Esophagus squamous epithelium (tissue), 5 donors: ENCODE data around the gene CIT. TPM values are rescaled to one million over a fixed set of nuclear protein-coding genes. Genes with fewer than 3 reads are reported as not detected.

Experiments used
- DNase-seq: peaks from one replicate; lab custom pipeline; 2025; lab: John Stamatoyannopoulos, UW
- H3K27ac ChIP-seq, 4 donors: fragments of 200-600 bp; sonication (generic); one replicate each; pipeline ENCODE4 v1.5.1; 2016 to 2019; ENCODE audit warnings: mild to moderate bottlenecking in 1 of 4
- H3K27me3 ChIP-seq, 4 donors: fragments of 200-600 bp; sonication (generic); 1 replicate in 3 of 4; 2 replicates in 1 of 4; pipeline versions ENCODE4 v1.5.1 to v1.6.0; 2017 to 2021; ENCODE audit warnings: antibody characterized with exemption in 1 of 4
- H3K36me3 ChIP-seq, 3 donors: fragments of 200-600 bp; sonication (generic); one replicate each; pipeline ENCODE4 v1.5.1; 2016 to 2019
- H3K4me1 ChIP-seq, 3 donors: fragments of 200-600 bp; sonication (generic); one replicate each; pipeline ENCODE4 v1.5.1; 2017 to 2019
- H3K4me3 ChIP-seq, 4 donors: fragments of 200-600 bp; sonication (generic); 1 replicate in 3 of 4; 2 replicates in 1 of 4; pipeline ENCODE4 v1.5.1; 2016 to 2019; ENCODE audit warnings: mild to moderate bottlenecking in 2 of 4, moderate library complexity in 1 of 4
- H3K9me3 ChIP-seq, 3 donors: fragments of 200-600 bp; sonication (generic); one replicate each; pipeline ENCODE4 v1.5.1; 2016 to 2019
- CTCF ChIP-seq, 6 experiments: fragments of 450-650 bp in 4 of 6; fragments of 200-600 bp in 2 of 6; sonication (generic) in 2 of 6; IDR thresholded peaks; one replicate each; pipeline ENCODE4 v1.5.1; 2016 to 2019; ENCODE audit warnings: antibody characterized with exemption in 6 of 6, mild to moderate bottlenecking in 4 of 6, moderate library complexity in 4 of 6
- POLR2A ChIP-seq, 4 donors: fragments of 450-650 bp; IDR thresholded peaks; one replicate each; pipeline ENCODE4 v1.6.1; 2017; ENCODE audit warnings: antibody characterized with exemption in 4 of 4, mild to moderate bottlenecking in 4 of 4, moderate library complexity in 3 of 4
- WGBS, 2 donors: methylation state at CpG; one replicate each; pipeline ENCODE4 v1.1.5; 2018; 5-methylcytosine and 5-hydroxymethylcytosine counted together
- intact Hi-C: fragments of 100-400 bp; cut with DNase I; formaldehyde crosslinking; loops from one replicate; pipeline ENCODE4 v1.15.0; 2022
- total RNA-seq, 4 donors: library from RNA; depleted of rRNA; stranded (reverse); fragments of >200 nt; gene quantifications; one replicate each; pipeline ENCODE4 v1.1.0, GENCODE V29; 2016
- donor health status: DM: yes; HTN: yes; CAD: no.

Gene CIT
- total RNA-seq, 4 donors from 2014 or later: 6.7 to 23.1 (median 13.9) TPM

- H3K4me1 ChIP-seq: peaks cover 0 to 4% (median 0%) of the 10 kb centered on the region in 3 donors
- no peak overlapping the region for H3K27ac ChIP-seq
- intact Hi-C loops: no loop called here
- no peaks in the 10 kb centered on the region for H3K27me3 ChIP-seq
- H3K36me3 ChIP-seq: peaks cover 0 to 22% (median 0%) of the 10 kb centered on the region in 3 donors
- DNase-seq: no peak
- 80 to 90% methylated on average over 7 of the region's 7 CpGs for WGBS, 2 donors
- no peaks in the 10 kb centered on the region for H3K9me3 ChIP-seq
- H3K4me3 ChIP-seq: no peak overlapping the region
- TF ChIP-seq POLR2A (IDR thresholded peaks at IDR 0.05): no peak
- TF ChIP-seq CTCF (IDR thresholded peaks at IDR 0.05): no peak
These were observed 171.9 kb downstream of the CIT start for GRCh38 chr12:119705182-119705581.

GRCh38 chr12:119704065-119704747 lies 172.9 kb downstream of the CIT start:
- no peaks in the 10 kb centered on the region for H3K27me3 ChIP-seq
- intact Hi-C loops: no loop called here
- H3K4me3 ChIP-seq: no peak overlapping the region
- peak overlapping the region in 1 of 4 donors; percentile 11 for H3K27ac ChIP-seq
- TF ChIP-seq POLR2A (IDR thresholded peaks at IDR 0.05) (no peak), CTCF (IDR thresholded peaks at IDR 0.05) (no peak)
- no peaks in the 10 kb centered on the region for H3K9me3 ChIP-seq
- DNase-seq: no peak
- peaks cover 0 to 19% (median 0%) of the 10 kb centered on the region in 3 donors for H3K36me3 ChIP-seq
- H3K4me1 ChIP-seq: no peaks in the 10 kb centered on the region
- WGBS, 2 donors: 73 to 84% methylated on average over 9 to 11 of the region's 16 CpGs

- TF ChIP-seq CTCF (IDR thresholded peaks at IDR 0.05) (no peak), POLR2A (IDR thresholded peaks at IDR 0.05) (no peak)
- H3K4me3 ChIP-seq: no peak overlapping the region
- DNase-seq: no peak
- intact Hi-C loops: no loop called here
- no peaks in the 10 kb centered on the region for H3K27me3 ChIP-seq
- no peaks in the 10 kb centered on the region for H3K9me3 ChIP-seq
- 89 to 96% methylated on average over 6 of the region's 6 CpGs for WGBS, 2 donors
- no peak overlapping the region for H3K27ac ChIP-seq
- peaks cover 0 to 14% (median 0%) of the 10 kb centered on the region in 3 donors for H3K36me3 ChIP-seq
- peaks cover 0 to 3% (median 0%) of the 10 kb centered on the region in 3 donors for H3K4me1 ChIP-seq
These were observed 177.0 kb downstream of the CIT start for GRCh38 chr12:119700078-119700477.

GRCh38 chr12:119699199-119699760 lies 177.8 kb downstream of the CIT start:
- TF ChIP-seq CTCF (IDR thresholded peaks at IDR 0.05) (peak in 2 of 6 experiments; percentile 8 to 18), POLR2A (IDR thresholded peaks at IDR 0.05) (no peak)
- peaks cover 0 to 11% (median 2%) of the 10 kb centered on the region in 3 donors for H3K4me1 ChIP-seq
- H3K27me3 ChIP-seq: no peaks in the 10 kb centered on the region
- no peak for DNase-seq
- WGBS, 2 donors: 77 to 78% methylated on average over 5 to 11 of the region's 11 CpGs
- intact Hi-C loops: no loop called here
- no peaks in the 10 kb centered on the region for H3K9me3 ChIP-seq
- no peak overlapping the region for H3K4me3 ChIP-seq
- H3K36me3 ChIP-seq: peaks cover 0 to 14% (median 0%) of the 10 kb centered on the region in 3 donors
- no peak overlapping the region for H3K27ac ChIP-seq

- no peak for DNase-seq
- peaks cover 13 to 34% (median 23%) of the 10 kb centered on the region in 3 donors for H3K4me1 ChIP-seq
- 93 to 94% methylated on average over 2 to 5 of the region's 5 CpGs for whole genome bisulfite sequencing, 2 donors
- H3K27ac ChIP-seq: no peak overlapping the region
- intact Hi-C loops: no loop called here
- no peaks in the 10 kb centered on the region for H3K27me3 ChIP-seq
- TF ChIP-seq CTCF (IDR thresholded peaks at IDR 0.05) (no peak), POLR2A (IDR thresholded peaks at IDR 0.05) (no peak)
- H3K4me3 ChIP-seq: no peak overlapping the region
- H3K9me3 ChIP-seq: no peaks in the 10 kb centered on the region
- H3K36me3 ChIP-seq: peaks cover 0 to 14% (median 0%) of the 10 kb centered on the region in 3 donors
These were observed 180.2 kb downstream of the CIT start for GRCh38 chr12:119696943-119697342.
